A549 (cell line): Measurements from ENCODE around the gene CPN1.

Experiments
- CEBPB ChIP-seq, 2 experiments: fragments of >200 bp in 1 of 2; sonication (Bioruptor Twin) in 1 of 2; formaldehyde crosslinking in 1 of 2; IDR thresholded peaks; 2 replicates each; pipeline ENCODE4 v1.6.1; 2012 to 2016
- EP300 ChIP-seq, 2 experiments: fragments of >200 bp; sonication (Bioruptor Twin); formaldehyde crosslinking; IDR thresholded peaks; 2 replicates in 1 of 2; 3 replicates in 1 of 2; pipeline ENCODE4 v1.6.1; 2016 to 2017
- JUNB ChIP-seq: fragments of >200 bp; sonication (Bioruptor Twin); formaldehyde crosslinking; IDR thresholded peaks from 2 replicates; pipeline ENCODE4 v1.6.1; 2016
- POLR2A ChIP-seq: IDR thresholded peaks from 2 replicates; pipeline ENCODE4 v1.6.1; 2012; ENCODE audit warnings: mild to moderate bottlenecking, low read length
- SMC3 ChIP-seq: fragments of >200 bp; sonication (Bioruptor Twin); formaldehyde crosslinking; IDR thresholded peaks from 3 replicates; pipeline ENCODE4 v1.6.1; 2018; ENCODE audit warnings: inconsistent platforms
- SREBF2 ChIP-seq: fragments of 450-650 bp; IDR thresholded peaks from 2 replicates; pipeline ENCODE4 v1.6.1; 2014; ENCODE audit warnings: mild to moderate bottlenecking, moderate library complexity
- ZSCAN20 ChIP-seq: fragments of 250-450 bp; sonication (Bioruptor Pico); IDR thresholded peaks from 2 replicates; pipeline ENCODE4 v1.8.0; 2022; ENCODE audit warnings: mild to moderate bottlenecking, moderate library complexity
- TF ChIP-seq, protein P1 (sequence below): fragments of >200 bp; sonication (Bioruptor Twin); formaldehyde crosslinking; IDR thresholded peaks from 3 replicates; pipeline ENCODE4 v1.5.1; 2016
- TF ChIP-seq, protein P2 (sequence below): IDR thresholded peaks from 2 replicates; pipeline ENCODE4 v1.6.1; 2012; ENCODE audit warnings: low read depth, borderline replicate concordance
- TF ChIP-seq, protein P3 (sequence below): IDR thresholded peaks from 2 replicates; pipeline ENCODE4 v1.6.1; 2012
- TF ChIP-seq, protein P4 (sequence below): fragments of >200 bp; sonication (Bioruptor Twin); formaldehyde crosslinking; IDR thresholded peaks from 3 replicates; pipeline ENCODE4 v1.6.1; 2016
- TF ChIP-seq, protein P5 (sequence below): fragments of 200-600 bp; sonication (generic); IDR thresholded peaks from 2 replicates; pipeline ENCODE4 v1.6.1; 2016; ENCODE audit warnings: antibody characterized with exemption, mild to moderate bottlenecking, moderate library complexity
- TF ChIP-seq, protein P6 (sequence below): fragments of 250-450 bp; sonication (Bioruptor Pico); IDR thresholded peaks from 2 replicates; pipeline ENCODE4 v1.5.0; 2021; ENCODE audit warnings: mild to moderate bottlenecking, moderate library complexity, borderline replicate concordance
- TF ChIP-seq, protein P7 (sequence below): fragments of 450-650 bp; IDR thresholded peaks from 2 replicates; pipeline ENCODE4 v1.6.1; 2014; ENCODE audit warnings: antibody characterized with exemption

DNA sequence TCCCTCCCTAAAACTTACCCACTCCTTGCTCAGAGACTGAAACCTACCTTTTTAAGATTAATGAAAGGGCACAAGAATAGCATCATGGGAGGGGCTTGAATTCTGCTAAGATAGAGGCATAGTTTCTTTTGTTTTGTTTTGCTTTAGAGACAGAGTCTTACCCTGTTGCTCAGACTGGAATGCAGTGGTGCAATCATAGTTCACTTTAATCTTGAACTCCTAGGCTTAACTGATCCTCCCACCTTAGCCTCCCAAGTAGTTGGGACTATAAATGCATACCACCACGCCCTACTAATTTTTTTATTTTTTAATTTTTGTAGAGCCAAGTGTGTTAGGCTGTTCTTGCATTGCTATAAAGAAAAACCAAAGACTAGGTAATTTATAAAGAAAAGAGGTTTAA lies 54.3 kb downstream of the CPN1 start:
- TF ChIP-seq, protein P1, sequence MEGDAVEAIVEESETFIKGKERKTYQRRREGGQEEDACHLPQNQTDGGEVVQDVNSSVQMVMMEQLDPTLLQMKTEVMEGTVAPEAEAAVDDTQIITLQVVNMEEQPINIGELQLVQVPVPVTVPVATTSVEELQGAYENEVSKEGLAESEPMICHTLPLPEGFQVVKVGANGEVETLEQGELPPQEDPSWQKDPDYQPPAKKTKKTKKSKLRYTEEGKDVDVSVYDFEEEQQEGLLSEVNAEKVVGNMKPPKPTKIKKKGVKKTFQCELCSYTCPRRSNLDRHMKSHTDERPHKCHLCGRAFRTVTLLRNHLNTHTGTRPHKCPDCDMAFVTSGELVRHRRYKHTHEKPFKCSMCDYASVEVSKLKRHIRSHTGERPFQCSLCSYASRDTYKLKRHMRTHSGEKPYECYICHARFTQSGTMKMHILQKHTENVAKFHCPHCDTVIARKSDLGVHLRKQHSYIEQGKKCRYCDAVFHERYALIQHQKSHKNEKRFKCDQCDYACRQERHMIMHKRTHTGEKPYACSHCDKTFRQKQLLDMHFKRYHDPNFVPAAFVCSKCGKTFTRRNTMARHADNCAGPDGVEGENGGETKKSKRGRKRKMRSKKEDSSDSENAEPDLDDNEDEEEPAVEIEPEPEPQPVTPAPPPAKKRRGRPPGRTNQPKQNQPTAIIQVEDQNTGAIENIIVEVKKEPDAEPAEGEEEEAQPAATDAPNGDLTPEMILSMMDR: no peak
- no peak for TF ChIP-seq POLR2A
- TF ChIP-seq, protein P2, sequence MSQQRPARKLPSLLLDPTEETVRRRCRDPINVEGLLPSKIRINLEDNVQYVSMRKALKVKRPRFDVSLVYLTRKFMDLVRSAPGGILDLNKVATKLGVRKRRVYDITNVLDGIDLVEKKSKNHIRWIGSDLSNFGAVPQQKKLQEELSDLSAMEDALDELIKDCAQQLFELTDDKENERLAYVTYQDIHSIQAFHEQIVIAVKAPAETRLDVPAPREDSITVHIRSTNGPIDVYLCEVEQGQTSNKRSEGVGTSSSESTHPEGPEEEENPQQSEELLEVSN: no peak
- TF ChIP-seq, protein P3, sequence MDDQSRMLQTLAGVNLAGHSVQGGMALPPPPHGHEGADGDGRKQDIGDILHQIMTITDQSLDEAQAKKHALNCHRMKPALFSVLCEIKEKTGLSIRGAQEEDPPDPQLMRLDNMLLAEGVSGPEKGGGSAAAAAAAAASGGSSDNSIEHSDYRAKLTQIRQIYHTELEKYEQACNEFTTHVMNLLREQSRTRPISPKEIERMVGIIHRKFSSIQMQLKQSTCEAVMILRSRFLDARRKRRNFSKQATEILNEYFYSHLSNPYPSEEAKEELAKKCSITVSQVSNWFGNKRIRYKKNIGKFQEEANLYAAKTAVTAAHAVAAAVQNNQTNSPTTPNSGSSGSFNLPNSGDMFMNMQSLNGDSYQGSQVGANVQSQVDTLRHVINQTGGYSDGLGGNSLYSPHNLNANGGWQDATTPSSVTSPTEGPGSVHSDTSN: no peak
- TF ChIP-seq SMC3: no peak
- TF ChIP-seq SREBF2: no peak
- TF ChIP-seq EP300 (IDR thresholded peaks at IDR 0.05): no peak
- TF ChIP-seq, protein P4, sequence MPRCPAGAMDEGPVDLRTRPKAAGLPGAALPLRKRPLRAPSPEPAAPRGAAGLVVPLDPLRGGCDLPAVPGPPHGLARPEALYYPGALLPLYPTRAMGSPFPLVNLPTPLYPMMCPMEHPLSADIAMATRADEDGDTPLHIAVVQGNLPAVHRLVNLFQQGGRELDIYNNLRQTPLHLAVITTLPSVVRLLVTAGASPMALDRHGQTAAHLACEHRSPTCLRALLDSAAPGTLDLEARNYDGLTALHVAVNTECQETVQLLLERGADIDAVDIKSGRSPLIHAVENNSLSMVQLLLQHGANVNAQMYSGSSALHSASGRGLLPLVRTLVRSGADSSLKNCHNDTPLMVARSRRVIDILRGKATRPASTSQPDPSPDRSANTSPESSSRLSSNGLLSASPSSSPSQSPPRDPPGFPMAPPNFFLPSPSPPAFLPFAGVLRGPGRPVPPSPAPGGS: no peak
- TF ChIP-seq CEBPB (IDR thresholded peaks at IDR 0.05): no peak
- TF ChIP-seq, protein P5, sequence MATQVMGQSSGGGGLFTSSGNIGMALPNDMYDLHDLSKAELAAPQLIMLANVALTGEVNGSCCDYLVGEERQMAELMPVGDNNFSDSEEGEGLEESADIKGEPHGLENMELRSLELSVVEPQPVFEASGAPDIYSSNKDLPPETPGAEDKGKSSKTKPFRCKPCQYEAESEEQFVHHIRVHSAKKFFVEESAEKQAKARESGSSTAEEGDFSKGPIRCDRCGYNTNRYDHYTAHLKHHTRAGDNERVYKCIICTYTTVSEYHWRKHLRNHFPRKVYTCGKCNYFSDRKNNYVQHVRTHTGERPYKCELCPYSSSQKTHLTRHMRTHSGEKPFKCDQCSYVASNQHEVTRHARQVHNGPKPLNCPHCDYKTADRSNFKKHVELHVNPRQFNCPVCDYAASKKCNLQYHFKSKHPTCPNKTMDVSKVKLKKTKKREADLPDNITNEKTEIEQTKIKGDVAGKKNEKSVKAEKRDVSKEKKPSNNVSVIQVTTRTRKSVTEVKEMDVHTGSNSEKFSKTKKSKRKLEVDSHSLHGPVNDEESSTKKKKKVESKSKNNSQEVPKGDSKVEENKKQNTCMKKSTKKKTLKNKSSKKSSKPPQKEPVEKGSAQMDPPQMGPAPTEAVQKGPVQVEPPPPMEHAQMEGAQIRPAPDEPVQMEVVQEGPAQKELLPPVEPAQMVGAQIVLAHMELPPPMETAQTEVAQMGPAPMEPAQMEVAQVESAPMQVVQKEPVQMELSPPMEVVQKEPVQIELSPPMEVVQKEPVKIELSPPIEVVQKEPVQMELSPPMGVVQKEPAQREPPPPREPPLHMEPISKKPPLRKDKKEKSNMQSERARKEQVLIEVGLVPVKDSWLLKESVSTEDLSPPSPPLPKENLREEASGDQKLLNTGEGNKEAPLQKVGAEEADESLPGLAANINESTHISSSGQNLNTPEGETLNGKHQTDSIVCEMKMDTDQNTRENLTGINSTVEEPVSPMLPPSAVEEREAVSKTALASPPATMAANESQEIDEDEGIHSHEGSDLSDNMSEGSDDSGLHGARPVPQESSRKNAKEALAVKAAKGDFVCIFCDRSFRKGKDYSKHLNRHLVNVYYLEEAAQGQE: no peak
- TF ChIP-seq, protein P6, sequence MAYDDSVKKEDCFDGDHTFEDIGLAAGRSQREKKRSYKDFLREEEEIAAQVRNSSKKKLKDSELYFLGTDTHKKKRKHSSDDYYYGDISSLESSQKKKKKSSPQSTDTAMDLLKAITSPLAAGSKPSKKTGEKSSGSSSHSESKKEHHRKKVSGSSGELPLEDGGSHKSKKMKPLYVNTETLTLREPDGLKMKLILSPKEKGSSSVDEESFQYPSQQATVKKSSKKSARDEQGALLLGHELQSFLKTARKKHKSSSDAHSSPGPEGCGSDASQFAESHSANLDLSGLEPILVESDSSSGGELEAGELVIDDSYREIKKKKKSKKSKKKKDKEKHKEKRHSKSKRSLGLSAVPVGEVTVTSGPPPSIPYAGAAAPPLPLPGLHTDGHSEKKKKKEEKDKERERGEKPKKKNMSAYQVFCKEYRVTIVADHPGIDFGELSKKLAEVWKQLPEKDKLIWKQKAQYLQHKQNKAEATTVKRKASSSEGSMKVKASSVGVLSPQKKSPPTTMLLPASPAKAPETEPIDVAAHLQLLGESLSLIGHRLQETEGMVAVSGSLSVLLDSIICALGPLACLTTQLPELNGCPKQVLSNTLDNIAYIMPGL (CRISPR knock-in tag): no peak
- TF ChIP-seq, protein P7, sequence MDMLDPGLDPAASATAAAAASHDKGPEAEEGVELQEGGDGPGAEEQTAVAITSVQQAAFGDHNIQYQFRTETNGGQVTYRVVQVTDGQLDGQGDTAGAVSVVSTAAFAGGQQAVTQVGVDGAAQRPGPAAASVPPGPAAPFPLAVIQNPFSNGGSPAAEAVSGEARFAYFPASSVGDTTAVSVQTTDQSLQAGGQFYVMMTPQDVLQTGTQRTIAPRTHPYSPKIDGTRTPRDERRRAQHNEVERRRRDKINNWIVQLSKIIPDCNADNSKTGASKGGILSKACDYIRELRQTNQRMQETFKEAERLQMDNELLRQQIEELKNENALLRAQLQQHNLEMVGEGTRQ: no peak
- no peak for TF ChIP-seq JUNB
- TF ChIP-seq ZSCAN20 (CRISPR knock-in tag): no peak
